ENCODE results near the gene ZBTB12.

Gene ZBTB12

DNA sequence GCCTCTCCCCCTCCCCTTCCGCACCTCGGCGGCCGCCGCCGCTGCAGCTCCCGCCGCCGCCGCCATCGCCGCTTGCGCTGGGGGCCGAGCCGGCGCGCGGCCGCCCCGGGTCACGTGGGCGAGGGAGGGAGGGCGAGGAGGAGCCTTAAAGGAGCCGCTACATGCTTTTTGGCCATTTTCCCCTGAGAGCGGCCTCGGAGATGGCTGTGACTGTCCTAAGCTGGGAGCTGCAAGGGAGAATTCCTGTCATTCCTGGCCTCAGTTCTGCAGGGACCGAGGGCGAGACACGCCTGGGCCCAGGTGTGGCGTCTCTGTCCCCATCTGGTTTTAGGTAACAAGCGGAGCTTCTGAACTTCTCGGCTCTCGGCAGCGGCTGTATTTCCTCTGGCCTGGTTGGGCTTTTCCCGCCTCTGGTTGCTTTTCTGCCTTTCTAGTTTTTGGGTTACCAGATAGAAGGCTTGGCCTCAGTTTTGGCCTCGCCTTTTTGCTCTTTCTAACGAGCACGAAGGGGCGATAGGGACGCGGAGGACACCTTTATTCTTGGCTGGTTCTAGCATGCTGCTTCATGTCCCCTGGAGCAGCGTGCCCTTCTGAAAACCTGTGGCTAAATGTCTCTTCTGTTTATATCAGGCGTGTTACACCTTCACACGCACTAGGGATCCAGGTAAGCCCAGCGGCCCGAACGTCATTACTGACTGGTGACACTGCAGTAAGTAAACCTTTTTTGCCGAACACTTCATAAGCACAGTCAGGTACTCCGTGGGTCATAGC lies 4.1 kb downstream of the ZBTB12 start, which contains the start of gene EHMT2:
EHMT2 (minus strand) TSS at position 87 of the 771 bp plus-strand sequence; CDS start at position 66, 21 bp downstream.
- peak; percentile 40 to 77 (median 61) for DNase-seq (ENCODE audit: low read depth in 3 of 3, low spot score in 1 of 3)

DNA sequence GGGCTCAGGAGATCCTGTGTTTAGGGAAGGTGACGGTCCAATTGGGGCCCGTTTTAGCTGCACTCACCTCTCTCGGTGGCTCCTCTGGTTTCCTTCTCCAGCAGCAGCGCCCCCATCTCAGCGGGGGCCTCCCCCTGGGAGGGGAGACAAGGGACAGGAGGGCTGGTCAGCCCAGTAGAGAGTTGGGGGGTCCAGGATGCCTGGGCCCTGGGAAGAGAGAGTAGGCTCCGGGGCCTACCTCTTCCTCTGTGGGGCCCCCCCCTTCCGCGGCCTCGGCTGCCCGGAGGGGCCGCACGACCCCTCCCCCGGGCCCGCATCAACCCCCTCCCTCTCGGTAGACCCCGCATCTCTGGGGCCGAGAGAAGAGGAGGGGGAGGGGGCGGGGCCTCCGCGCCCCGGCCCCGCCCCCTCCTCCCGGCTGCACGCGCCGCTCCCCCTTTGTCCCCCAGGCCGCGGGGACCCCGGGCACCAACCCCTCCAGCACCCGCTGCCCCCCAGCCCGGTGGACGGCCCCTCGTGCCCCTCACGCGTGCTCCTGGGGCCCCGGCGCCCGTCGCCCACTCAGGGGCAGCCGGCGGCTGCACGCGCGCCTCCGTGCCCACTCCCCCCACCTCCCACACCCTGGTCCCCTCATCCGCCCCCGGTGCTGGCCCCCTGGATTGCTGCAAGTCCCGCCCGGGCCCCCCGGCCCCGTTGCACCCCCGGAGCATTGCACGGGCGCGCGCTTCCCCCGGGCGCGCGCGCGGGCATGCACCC lies 4.9 kb downstream of the ZBTB12 start:
- DNase-seq (ENCODE audit: low read depth in 3 of 3, low spot score in 1 of 3) = peak in 1 of 3 donors; percentile 21

DNA sequence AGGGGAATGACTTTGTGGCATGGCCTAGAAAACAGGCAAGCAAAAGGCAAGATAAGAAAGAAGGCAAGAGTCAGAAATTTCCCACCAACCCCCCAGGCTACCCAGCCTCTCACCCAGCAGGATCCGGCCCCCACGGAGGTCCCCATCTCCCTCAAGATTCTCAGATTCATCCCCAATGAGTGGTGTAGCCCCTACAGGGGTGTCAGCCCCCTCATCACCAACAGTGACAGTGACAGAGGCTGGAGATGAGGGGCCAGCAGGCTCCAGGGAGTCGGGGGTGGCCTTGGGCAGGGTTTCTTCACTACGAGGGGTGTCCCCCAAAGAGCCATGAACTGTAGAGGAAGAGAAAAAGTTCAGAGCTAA lies 5.4 kb downstream of the ZBTB12 start:
- DNase-seq (ENCODE audit: low read depth in 3 of 3, low spot score in 1 of 3) = no peak

DNA sequence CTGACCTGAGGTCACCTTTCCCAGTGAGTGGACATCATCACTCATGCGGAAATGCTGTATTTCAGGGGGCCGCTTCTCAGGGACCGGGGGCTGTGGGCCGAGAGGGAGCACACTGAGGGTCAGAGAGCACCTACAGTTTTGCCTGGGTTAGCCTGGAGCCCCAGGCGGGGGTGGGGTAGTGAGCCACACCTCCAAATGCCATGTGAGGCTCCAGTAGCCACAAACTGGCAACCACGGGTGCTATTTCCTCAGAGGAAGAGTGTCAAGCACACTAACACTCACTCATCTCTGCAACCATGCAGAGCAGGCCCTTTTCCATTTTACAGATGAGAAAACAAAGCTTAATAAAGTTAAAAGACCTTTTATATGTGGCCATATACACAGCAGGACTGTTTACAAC lies 9.1 kb downstream of the ZBTB12 start:
- DNase-seq (ENCODE audit: low read depth in 3 of 3, low spot score in 1 of 3) = no peak

DNA sequence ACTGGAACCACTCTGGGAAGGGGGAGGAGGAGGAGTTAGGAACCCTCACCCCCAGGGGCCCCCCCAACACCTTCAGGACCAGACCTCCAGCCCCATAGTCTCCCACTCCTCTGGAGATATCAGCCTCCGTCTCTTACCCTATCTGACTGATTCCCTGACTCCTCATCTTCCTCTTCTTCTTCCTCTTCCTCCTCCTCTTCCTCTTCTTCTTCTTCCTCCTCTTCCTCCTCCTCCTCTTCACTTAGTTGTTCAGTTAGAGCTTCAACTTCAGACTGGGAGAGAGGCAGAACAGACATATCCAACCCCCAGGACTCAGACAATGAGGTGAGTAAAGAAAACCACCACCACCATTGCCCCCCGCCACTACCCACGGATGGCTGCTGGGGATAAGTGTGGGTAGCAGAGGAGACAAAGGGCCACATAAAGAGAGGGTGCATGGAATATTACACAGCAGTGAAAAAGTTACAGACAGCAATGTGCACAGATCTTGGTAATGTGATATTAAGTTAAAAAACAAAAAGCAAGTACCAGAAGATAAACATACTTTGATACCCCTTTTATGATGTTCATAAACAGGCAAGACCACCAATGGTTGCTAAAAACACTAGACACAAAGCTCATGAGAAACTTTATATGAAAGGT lies 12.4 kb downstream of the ZBTB12 start:
- DNase-seq (ENCODE audit: low read depth in 3 of 3, low spot score in 1 of 3) = no peak

DNA sequence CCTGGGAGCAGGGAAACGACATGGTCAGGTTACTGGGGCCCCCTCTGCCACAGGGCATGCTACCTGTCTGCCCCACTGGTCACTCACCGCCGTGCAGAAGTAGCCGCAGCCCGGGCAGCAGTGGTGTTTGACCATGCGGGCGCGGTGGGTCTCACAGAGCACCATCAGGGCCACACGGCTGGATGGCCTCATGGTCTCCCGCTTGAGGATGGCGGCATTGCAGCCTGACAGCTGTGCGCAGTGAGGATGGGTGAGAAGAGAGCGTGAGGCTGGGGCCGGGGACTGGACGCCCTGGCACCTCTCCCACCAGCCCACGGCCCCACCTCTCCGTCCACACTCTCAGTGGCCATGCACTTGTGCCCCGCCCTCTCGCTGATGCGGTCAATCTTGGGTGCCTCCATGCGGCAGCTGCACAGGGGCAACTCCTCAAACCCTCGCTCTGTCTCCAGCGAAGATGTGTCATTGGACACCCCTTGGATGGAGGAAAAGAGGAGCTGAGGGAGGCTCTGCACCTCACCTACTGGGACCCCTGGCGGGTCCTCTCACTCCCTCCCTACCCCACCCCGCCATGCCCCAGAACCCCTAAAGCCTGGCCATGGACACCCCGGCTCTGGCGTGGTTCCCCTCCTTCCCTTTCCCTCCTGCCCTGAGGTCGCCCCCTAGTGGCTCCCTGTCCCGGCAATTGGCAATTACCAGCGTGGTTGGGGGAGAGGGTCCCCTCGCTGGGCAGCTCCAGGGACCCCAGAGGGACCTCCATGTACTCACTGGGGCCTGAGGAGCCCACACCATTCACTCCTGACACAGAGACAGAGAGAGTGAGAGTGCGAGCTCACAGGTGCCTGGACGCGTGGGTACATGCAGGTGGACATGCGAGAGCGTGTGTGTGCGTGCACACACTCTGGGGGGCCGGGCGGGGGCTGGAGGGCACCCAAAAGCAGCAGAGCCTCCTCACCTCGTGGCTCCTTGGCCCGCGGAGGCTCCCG lies 13.3 kb downstream of the ZBTB12 start:
- DNase-seq (ENCODE audit: low read depth in 3 of 3, low spot score in 1 of 3) = peak in 2 of 3 donors; percentile 22 to 53

DNA sequence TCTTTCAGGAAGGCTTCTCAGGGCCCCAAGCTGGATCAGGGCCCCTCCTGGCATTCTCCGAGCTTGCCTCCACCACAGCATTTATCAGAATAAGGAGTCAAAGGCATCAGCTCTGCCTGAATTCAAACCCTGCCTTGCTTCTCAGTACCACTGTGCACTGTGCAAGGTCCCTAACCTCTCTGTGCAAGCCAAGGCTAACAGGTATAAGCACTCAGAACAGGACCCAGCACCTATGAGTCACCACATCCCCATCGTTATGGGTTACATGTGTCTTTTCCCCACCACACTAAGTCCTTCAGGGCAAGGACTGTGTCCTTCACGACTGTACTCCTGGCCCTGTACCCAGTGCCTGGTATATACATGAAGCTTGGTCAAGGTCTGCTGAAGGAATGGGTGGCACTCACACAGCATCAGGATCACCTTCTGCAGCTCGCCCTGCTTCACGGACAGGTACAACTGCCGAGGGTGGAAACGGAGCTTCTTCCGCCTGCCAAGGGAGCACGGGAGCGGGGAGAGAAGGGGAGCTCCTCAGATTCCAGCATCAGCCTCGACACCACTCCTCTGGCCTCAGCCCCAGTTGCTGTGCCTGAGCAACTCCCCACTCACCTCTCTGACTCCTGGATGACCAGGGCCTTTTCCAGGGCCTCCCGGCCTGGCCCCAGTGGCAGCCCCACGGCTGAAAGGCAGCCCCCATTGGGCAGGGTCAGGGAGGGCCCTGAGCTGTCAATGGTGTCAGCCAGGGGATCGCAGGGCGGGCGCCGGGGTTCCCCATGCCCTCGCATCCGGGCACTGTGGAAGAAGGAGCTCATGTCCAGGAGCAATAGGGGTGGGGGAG lies 14.5 kb downstream of the ZBTB12 start:
- DNase-seq (ENCODE audit: low read depth in 3 of 3, low spot score in 1 of 3) = no peak

DNA sequence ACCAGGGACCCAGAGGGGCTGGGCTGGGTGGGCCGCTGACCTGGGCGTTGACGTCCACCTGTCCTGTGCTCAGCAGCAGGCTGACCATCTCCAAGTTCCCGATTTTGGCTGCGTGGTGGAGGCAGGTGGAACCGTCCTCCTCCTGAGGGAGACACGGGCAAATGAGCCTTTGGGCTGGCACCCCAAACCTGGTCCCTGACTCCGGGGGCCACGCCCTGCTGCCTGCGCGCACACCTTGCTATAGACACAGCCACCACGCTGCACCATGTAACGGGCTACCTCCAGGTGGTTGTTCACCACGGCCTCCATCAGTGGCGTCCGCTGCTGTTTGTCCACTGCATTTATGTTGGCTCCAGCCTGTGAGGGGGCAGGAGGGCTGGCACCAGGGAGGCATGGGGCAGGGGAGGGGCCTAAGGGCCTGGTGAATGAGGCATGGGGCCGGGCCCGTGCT lies 15.3 kb downstream of the ZBTB12 start:
- DNase-seq (ENCODE audit: low read depth in 3 of 3, low spot score in 1 of 3) = no peak

DNA sequence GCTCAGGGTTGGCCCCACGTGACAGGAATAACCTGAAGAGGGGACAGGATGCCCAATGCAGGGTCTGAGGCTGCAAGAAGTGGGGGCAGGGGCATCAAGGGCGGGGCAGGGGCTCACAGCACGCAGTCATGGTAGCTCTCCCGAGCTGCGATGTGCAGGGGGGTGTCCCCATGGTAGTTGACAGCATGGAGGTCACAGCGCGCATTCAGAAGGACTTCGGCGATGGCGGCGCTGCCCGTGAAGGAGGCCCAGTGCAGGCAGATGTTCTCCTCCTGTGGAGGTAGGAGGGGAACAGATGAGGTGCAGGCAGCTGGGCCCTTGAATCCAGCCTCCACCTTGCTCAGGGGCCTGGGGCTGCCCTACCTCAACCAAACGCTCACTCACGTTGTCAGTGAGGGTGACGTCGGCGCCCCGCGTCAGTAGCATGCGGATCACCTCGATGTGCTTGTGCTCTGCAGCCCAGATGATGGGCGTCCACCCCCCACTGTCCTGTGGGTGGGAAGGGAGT lies 17.3 kb downstream of the ZBTB12 start:
- no peak for DNase-seq (ENCODE audit: low read depth in 3 of 3, low spot score in 1 of 3)

DNA sequence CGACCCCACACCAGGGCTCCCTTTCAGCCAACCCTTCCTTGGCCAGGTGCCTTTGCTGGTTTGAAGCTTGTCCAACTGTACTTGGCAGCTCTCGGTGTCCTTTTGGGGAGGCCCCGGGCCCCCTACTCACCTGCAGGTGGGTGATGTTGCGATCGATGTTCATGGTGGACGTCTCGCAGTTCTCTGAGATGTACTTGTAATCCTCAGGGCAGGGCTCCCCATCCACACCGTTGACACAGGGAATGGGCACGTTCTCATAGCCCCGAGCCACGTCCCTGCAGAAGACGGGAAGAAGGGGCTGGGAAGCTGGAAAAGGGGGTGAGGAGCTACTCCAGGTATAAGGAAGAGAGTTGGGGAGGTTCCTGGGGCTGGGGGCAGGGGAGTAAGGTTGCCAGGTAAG lies 18.2 kb downstream of the ZBTB12 start:
- DNase-seq (ENCODE audit: low read depth in 3 of 3, low spot score in 1 of 3) = no peak

DNA sequence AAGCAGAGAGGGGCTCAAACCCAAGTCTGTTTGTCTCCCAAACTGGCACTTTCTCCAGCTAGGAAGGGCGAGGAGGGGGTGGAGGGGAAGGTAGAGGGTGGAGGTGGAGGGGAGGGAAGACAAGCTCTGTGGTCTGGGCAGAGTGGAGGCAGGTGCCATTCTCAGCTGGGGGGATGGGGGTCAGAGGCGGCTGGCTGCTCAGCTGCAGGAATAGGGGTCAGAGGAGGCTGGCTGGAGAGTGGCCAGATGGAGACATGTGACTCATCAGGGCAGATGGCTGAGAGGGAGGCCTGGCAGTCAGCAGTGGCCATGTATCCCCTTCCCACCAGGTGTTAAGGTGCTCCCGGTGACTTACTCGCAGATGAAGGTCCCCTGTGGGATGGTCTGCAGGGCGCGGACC lies 19.5 kb downstream of the ZBTB12 start:
- no peak for DNase-seq (ENCODE audit: low read depth in 3 of 3, low spot score in 1 of 3)

DNA sequence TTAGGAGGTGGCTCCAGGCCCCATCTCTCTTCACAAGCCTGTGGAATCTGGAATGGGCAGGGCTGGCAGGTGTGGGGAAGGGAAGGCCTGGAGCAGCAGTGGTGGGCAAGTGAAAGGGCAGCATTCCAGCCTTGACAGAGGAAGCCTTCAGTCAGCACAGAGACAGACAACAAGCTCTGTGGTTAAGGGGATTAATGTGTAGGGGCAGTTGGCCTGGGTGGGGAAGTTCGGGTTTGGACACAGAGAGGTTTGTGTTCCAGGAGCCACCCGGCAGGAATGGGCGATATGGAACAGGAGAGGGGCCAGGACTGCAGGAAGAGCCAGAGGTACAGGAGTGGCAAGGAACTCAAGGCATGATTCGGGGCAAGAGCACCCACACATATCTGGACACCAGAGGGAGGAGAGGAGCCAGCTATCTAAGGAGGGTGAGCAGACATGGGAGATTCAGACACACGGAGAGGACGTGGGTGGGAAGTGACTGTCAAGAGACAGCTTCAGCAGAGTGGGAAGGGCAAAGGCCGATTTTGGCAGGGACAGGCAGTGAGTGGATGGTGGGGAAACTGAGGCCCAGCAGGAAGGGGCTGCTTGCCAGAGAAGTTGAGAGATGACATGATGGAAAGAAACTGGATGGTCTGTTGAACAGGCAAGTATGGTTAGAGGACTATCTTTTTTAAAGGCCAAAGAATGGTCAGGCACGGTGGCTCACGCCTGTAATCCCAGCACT lies 20.6 kb downstream of the ZBTB12 start:
- DNase-seq (ENCODE audit: low read depth in 3 of 3, low spot score in 1 of 3) = no peak

DNA sequence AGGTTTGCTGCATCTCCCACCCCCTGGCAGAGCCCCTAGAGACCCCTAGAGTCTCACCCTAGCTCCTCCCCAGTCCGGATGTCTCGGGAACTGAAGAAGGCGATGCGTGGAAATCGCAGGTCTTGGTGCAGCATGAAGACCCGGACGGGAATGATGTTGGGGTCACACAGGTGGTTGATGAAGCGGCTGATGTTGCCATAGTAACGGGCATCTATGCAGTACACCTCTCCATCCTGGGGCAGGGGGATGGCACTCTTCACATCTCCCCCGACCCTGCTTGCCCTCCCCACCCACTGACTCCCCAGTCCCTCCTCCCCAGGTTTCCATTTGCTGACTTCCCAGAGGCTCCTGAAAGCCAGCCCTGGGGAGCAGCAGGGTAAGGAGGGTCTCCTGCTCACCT lies 21.3 kb downstream of the ZBTB12 start:
- no peak for DNase-seq (ENCODE audit: low read depth in 3 of 3, low spot score in 1 of 3)

DNA sequence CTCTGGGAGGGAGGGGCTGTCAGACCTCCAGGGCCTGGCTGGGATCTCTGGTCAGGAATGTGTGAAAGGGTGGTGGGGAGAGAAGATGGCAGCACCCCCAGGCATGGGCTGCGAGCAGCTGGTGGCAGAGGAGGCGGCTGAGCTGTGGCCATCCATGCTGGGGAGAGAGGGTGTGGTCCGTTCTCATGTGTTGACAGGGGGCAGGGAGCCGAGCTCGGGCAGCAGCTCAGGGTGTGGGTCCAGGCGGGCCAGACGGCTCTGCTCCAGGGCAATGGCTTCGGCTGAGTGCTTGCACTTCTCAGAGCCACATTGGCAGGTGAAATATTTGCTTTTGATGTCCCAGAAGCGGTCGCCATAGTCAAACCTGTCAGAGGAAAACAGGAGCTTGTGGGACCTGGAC lies 22.0 kb downstream of the ZBTB12 start:
- no peak for DNase-seq (ENCODE audit: low read depth in 3 of 3, low spot score in 1 of 3)

DNA sequence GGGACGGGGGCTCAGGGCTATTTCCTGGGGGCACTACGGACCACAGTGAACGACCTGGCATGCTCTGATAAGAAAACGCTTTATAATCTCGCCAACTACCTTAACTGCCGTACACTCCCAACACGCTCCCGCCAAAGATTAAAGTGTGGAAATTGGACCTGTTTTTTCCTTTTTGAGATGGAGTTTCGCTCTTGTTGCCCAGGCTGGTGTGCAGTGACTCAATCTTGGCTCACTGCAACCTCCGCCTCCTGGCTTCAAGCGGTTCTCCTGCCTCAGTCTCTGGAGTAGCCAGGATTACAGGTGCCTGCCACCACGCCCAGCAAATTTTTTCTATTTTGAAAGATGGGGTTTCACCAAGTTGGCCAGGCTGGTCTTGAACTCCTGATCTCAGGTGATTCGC lies 22.7 kb downstream of the ZBTB12 start:
- DNase-seq (ENCODE audit: low read depth in 3 of 3, low spot score in 1 of 3) = no peak

DNA sequence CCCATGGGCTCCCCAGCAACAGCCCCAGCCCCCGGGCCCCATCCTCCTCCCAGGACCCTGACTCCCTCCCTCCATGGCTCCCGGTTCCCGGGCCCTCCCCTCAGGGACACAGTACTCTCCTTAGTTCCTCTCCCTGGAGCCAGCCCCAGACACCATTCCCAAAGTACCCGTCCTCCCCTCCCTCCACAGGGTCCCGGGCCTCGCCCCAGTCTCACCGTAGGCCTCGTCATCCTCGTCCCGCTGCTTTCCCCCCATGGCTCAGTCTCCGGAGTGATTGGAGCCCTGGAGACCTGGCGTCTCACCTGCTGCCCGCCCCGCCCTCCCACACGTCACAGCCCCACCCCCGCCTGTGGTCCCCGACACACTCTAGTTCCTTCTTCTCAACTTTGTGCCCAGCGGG lies 23.2 kb downstream of the ZBTB12 start, which contains the start of gene SLC44A4:
SLC44A4 (minus strand) TSS at position 272 of the 400 bp plus-strand sequence; CDS start at position 255, 17 bp downstream.
- no peak for DNase-seq (ENCODE audit: low read depth in 3 of 3, low spot score in 1 of 3)

DNA sequence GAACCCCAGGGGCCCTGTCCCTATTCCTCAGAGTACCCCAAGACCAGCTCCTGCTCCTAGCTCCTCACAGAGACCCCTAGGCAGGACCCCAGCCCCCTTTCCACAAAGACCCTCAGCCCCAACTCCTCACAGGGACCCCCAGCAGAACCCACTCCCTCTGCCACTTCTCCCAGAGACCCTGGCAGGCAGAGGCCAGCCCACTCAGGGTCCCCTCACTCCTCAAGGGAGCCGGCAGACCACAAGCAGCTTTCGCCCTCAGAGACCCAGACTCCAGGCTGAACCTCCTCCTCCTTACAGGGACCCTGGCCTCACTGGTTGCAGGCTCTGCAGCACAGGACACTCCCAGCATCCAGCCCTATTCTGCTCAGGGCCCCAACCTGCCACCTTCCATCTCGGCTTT lies 23.7 kb downstream of the ZBTB12 start:
- no peak for DNase-seq (ENCODE audit: low read depth in 3 of 3, low spot score in 1 of 3)

DNA sequence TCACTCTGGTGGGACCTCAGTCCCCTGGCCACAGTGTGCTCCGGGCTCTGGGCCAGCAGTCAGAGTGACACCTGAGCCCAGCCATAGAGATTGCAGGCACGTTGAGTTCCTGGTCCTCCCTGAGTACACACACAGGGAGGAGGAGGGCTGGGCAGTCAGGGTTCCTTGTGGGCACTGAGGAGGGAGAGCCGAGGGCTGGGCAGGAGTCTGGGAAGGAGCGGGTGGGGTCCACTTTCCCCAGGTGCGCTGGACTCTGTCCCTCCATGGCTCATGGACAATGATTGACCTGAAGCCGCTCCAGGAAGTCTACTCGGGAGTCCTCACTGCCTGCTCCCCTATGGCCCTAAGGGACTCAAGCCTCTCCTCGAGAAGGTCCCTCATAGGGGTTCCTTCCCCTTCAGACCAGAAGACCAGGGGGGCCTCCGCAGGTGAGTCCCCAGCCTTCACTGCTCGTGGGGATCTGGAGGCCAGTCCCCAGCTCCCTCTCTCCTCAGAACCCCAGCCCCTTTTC lies 24.2 kb downstream of the ZBTB12 start:
- no peak for DNase-seq (ENCODE audit: low read depth in 3 of 3, low spot score in 1 of 3)
